ENCODE measurements around the gene IQUB. TPM values are rescaled to one million over a fixed set of nuclear protein-coding genes. Genes with fewer than 3 reads are reported as not detected.

The IQUB gene
- polyA plus RNA-seq, 1 donor from 2014 or later: 0.41 TPM

GRCh38 chr7:123558289-123558874 lies 24.0 kb upstream of the IQUB start:
- Histone ChIP-seq H3K9ac (ENCODE audit: low read length) (peak overlapping the region; percentile 59), H3K9me2 (ENCODE audit: insufficient read depth, low read length) (no peaks in the 10 kb centered on the region), H3K79me2 (replicated peaks; ENCODE audit: insufficient read depth, low read length) (peaks cover 40% of the 10 kb centered on the region), H3K27ac (ENCODE audit: low read length) (peak overlapping the region; percentile 97), H3K9me3 (ENCODE audit: low read length) (no peaks in the 10 kb centered on the region), H3K4me2 (ENCODE audit: low read length) (peak overlapping the region; percentile 75), H3K27me3 (ENCODE audit: insufficient read depth, low read depth, low read length) (no peaks in the 10 kb centered on the region), H3K4me3 (ENCODE audit: low read length) (peak overlapping the region; percentile 81), H2AFZ (ENCODE audit: low read depth, low read length) (peak overlapping the region; percentile 99), H4K20me1 (ENCODE audit: insufficient read depth) (no peaks in the 10 kb centered on the region), H3K36me3 (ENCODE audit: insufficient read depth, low read length) (peaks cover 6% of the 10 kb centered on the region), H3F3A (ENCODE audit: insufficient read depth, low read length, poor library complexity, severe bottlenecking) (no peaks in the 10 kb centered on the region)
- TF ChIP-seq EZH2 (IDR thresholded peaks at IDR 0.05; ENCODE audit: borderline replicate concordance, insufficient read depth, low read length, poor library complexity, severe bottlenecking) (no peak), CTCF (IDR thresholded peaks at IDR 0.05; ENCODE audit: poor library complexity, severe bottlenecking) (no peak), EP300 (conservative IDR thresholded peaks at IDR 0.05; ENCODE audit: poor library complexity, severe bottlenecking) (no peak), RAD21 (conservative IDR thresholded peaks at IDR 0.05) (no peak), SMC3 (conservative IDR thresholded peaks at IDR 0.05; ENCODE audit: poor library complexity) (no peak), POLR2AphosphoS5 (IDR thresholded peaks at IDR 0.05) (no peak), TAF1 (IDR thresholded peaks at IDR 0.05; ENCODE audit: low read depth) (no peak), MXI1 (conservative IDR thresholded peaks at IDR 0.05; ENCODE audit: poor library complexity, severe bottlenecking) (no peak)
- TF ChIP-seq, protein P1, sequence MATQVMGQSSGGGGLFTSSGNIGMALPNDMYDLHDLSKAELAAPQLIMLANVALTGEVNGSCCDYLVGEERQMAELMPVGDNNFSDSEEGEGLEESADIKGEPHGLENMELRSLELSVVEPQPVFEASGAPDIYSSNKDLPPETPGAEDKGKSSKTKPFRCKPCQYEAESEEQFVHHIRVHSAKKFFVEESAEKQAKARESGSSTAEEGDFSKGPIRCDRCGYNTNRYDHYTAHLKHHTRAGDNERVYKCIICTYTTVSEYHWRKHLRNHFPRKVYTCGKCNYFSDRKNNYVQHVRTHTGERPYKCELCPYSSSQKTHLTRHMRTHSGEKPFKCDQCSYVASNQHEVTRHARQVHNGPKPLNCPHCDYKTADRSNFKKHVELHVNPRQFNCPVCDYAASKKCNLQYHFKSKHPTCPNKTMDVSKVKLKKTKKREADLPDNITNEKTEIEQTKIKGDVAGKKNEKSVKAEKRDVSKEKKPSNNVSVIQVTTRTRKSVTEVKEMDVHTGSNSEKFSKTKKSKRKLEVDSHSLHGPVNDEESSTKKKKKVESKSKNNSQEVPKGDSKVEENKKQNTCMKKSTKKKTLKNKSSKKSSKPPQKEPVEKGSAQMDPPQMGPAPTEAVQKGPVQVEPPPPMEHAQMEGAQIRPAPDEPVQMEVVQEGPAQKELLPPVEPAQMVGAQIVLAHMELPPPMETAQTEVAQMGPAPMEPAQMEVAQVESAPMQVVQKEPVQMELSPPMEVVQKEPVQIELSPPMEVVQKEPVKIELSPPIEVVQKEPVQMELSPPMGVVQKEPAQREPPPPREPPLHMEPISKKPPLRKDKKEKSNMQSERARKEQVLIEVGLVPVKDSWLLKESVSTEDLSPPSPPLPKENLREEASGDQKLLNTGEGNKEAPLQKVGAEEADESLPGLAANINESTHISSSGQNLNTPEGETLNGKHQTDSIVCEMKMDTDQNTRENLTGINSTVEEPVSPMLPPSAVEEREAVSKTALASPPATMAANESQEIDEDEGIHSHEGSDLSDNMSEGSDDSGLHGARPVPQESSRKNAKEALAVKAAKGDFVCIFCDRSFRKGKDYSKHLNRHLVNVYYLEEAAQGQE (IDR thresholded peaks at IDR 0.05; ENCODE audit: borderline replicate concordance): no peak

- Histone ChIP-seq H2AFZ (ENCODE audit: low read depth, low read length) (peak within 1 kb of the TSS; percentile 100), H3F3A (ENCODE audit: insufficient read depth, low read length, poor library complexity, severe bottlenecking) (no peaks in the 10 kb centered on the region), H3K9me3 (ENCODE audit: low read length) (no peaks in the 10 kb centered on the region), H3K9ac (ENCODE audit: low read length) (peak within 1 kb of the TSS; percentile 99), H3K79me2 (replicated peaks; ENCODE audit: insufficient read depth, low read length) (peaks cover 44% of the 10 kb centered on the region), H4K20me1 (ENCODE audit: insufficient read depth) (no peaks in the 10 kb centered on the region), H3K27ac (ENCODE audit: low read length) (peak within 1 kb of the TSS; percentile 97), H3K9me2 (ENCODE audit: insufficient read depth, low read length) (no peaks in the 10 kb centered on the region), H3K4me2 (ENCODE audit: low read length) (peak within 1 kb of the TSS; percentile 90), H3K27me3 (ENCODE audit: insufficient read depth, low read depth, low read length) (no peaks in the 10 kb centered on the region), H3K36me3 (ENCODE audit: insufficient read depth, low read length) (peaks cover 10% of the 10 kb centered on the region), H3K4me3 (ENCODE audit: low read length) (peak within 1 kb of the TSS; percentile 81)
- TF ChIP-seq MXI1 (conservative IDR thresholded peaks at IDR 0.05; ENCODE audit: poor library complexity, severe bottlenecking) (peak; percentile 65), EZH2 (IDR thresholded peaks at IDR 0.05; ENCODE audit: borderline replicate concordance, insufficient read depth, low read length, poor library complexity, severe bottlenecking) (no peak), RAD21 (conservative IDR thresholded peaks at IDR 0.05) (no peak), POLR2AphosphoS5 (IDR thresholded peaks at IDR 0.05) (peak; percentile 100), CTCF (IDR thresholded peaks at IDR 0.05; ENCODE audit: poor library complexity, severe bottlenecking) (peak; percentile 12), EP300 (conservative IDR thresholded peaks at IDR 0.05; ENCODE audit: poor library complexity, severe bottlenecking) (peak; percentile 69), SMC3 (conservative IDR thresholded peaks at IDR 0.05; ENCODE audit: poor library complexity) (no peak), TAF1 (IDR thresholded peaks at IDR 0.05; ENCODE audit: low read depth) (peak; percentile 93)
- TF ChIP-seq, protein P1 (IDR thresholded peaks at IDR 0.05; ENCODE audit: borderline replicate concordance): peak; percentile 86
Observed at GRCh38 chr7:123557398-123558288, 23.2 kb upstream of the IQUB start, which contains the start of gene NDUFA5. Gene NDUFA5, minus strand, starts transcription at chr7:123557818. Its CDS starts 23 bp downstream, at chr7:123557795.
